HepG2 (cell line): ENCODE measurements around the gene ELAVL3. TPM values are rescaled to one million over a fixed set of nuclear protein-coding genes. Genes with fewer than 3 reads are reported as not detected.

ENCODE experiments used
- CBX2 ChIP-seq, 2 experiments: fragments of 200-600 bp in 1 of 2; sonication (generic); formaldehyde crosslinking in 1 of 2; IDR thresholded peaks; 2 replicates each; pipeline versions ENCODE4 v1.7.0 to v1.8.1; 2018 to 2022; ENCODE audit warnings: low read depth in 2 of 2, low read length in 1 of 2, mild to moderate bottlenecking in 1 of 2, missing genetic modification reagents in 1 of 2
- ESRRA ChIP-seq: sonication (generic); formaldehyde crosslinking; IDR thresholded peaks from 2 replicates; pipeline ENCODE4 v1.5.1; 2020; ENCODE audit warnings: mild to moderate bottlenecking, low read depth, missing genetic modification reagents
- FOSL1 ChIP-seq: sonication (generic); formaldehyde crosslinking; IDR thresholded peaks from 2 replicates; pipeline ENCODE4 v1.9.0; 2021; ENCODE audit warnings: missing genetic modification reagents, borderline replicate concordance
- NKX3-1 ChIP-seq: sonication (generic); formaldehyde crosslinking; IDR thresholded peaks from 2 replicates; pipeline ENCODE4 v1.5.0; 2020; ENCODE audit warnings: missing genetic modification reagents
- PAX8 ChIP-seq: sonication (generic); formaldehyde crosslinking; IDR thresholded peaks from 2 replicates; pipeline ENCODE4 v1.8.0; 2022; ENCODE audit warnings: mild to moderate bottlenecking, missing genetic modification reagents, borderline replicate concordance
- RORA ChIP-seq: sonication (generic); formaldehyde crosslinking; IDR thresholded peaks from 2 replicates; pipeline ENCODE4 v1.5.0; 2020; ENCODE audit warnings: mild to moderate bottlenecking, missing genetic modification reagents, moderate library complexity
- SALL2 ChIP-seq: sonication (generic); formaldehyde crosslinking; IDR thresholded peaks from 2 replicates; pipeline ENCODE4 v1.8.1; 2023; ENCODE audit warnings: mild to moderate bottlenecking, missing genetic modification reagents, inconsistent platforms
- SCMH1 ChIP-seq: sonication (generic); formaldehyde crosslinking; IDR thresholded peaks from 2 replicates; pipeline ENCODE4 v1.9.0; 2021; ENCODE audit warnings: missing genetic modification reagents, mild to moderate bottlenecking, borderline replicate concordance
- TAF1 ChIP-seq: sonication (generic); formaldehyde crosslinking; IDR thresholded peaks from 2 replicates; pipeline ENCODE4 v1.4.0; 2020; ENCODE audit warnings: missing genetic modification reagents
- XBP1 ChIP-seq: sonication (generic); formaldehyde crosslinking; IDR thresholded peaks from 2 replicates; pipeline ENCODE4 v1.5.0; 2020; ENCODE audit warnings: missing genetic modification reagents
- YEATS2 ChIP-seq: sonication (generic); formaldehyde crosslinking; IDR thresholded peaks from 2 replicates; pipeline ENCODE4 v1.4.0; 2020; ENCODE audit warnings: missing genetic modification reagents, borderline replicate concordance
- ZFP1 ChIP-seq: IDR thresholded peaks from 2 replicates; pipeline ENCODE4 v1.6.1; 2016
- ZMYM2 ChIP-seq: sonication (generic); formaldehyde crosslinking; IDR thresholded peaks from 2 replicates; pipeline ENCODE4 v1.8.0; 2022; ENCODE audit warnings: mild to moderate bottlenecking, missing genetic modification reagents
- ZNF12 ChIP-seq: sonication (generic); formaldehyde crosslinking; IDR thresholded peaks from 2 replicates; pipeline ENCODE4 v1.5.0; 2020; ENCODE audit warnings: missing genetic modification reagents
- ZNF160 ChIP-seq: sonication (generic); formaldehyde crosslinking; IDR thresholded peaks from 2 replicates; pipeline ENCODE4 v1.8.0; 2022; ENCODE audit warnings: mild to moderate bottlenecking, inconsistent platforms, missing genetic modification reagents
- ZNF547 ChIP-seq: sonication (generic); formaldehyde crosslinking; IDR thresholded peaks from 2 replicates; pipeline ENCODE4 v1.5.1; 2020; ENCODE audit warnings: mild to moderate bottlenecking, missing genetic modification reagents
- ZNF7 ChIP-seq: IDR thresholded peaks from 2 replicates; pipeline ENCODE4 v1.6.1; 2016; ENCODE audit warnings: missing biosample characterization, missing genetic modification reagents
- ZNF761 ChIP-seq: sonication (generic); formaldehyde crosslinking; conservative IDR thresholded peaks from 2 replicates; pipeline ENCODE4 v1.4.0; 2020; ENCODE audit warnings: mild to moderate bottlenecking, missing genetic modification reagents
- polyA plus RNA-seq, 8 experiments: library from polyadenylated mRNA; depleted of rRNA in 3 of 8; stranded (reverse) in 7 of 8; unstranded in 1 of 8; fragments of >200 nt; fragmentation: Illumina TruSeq in 4 of 8; extraction: Trizol in 4 of 8; gene quantifications; 2 replicates each; pipeline versions ENCODE4 v1.2.1 to v1.2.3, GENCODE V29; 2011 to 2016; ENCODE audit warnings: low read depth in 4 of 8, missing spikeins in 1 of 8, mixed read lengths in 1 of 8; ENCODE audit not compliant: insufficient read depth in 1 of 8
- total RNA-seq, 5 experiments: library from RNA; depleted of rRNA; stranded (reverse); fragments of >200 nt; fragmentation: Illumina TruSeq; extraction: Trizol; gene quantifications; 2 replicates each; pipeline ENCODE4 v1.2.3, GENCODE V29; 2016; ENCODE audit warnings: low read depth in 1 of 5
- TF ChIP-seq, protein P1 (sequence below): sonication (generic); formaldehyde crosslinking; conservative IDR thresholded peaks from 2 replicates; pipeline ENCODE4 v1.5.0; 2020; ENCODE audit warnings: missing genetic modification reagents
- TF ChIP-seq, protein P2 (sequence below): sonication (generic); formaldehyde crosslinking; IDR thresholded peaks from 2 replicates; pipeline ENCODE4 v1.5.0; 2020; ENCODE audit warnings: missing genetic modification reagents
- TF ChIP-seq, protein P3 (sequence below): IDR thresholded peaks from 2 replicates; pipeline ENCODE4 v1.6.1; 2016; ENCODE audit warnings: low read depth
- TF ChIP-seq, protein P4 (sequence below): IDR thresholded peaks from 2 replicates; pipeline ENCODE4 v1.6.1; 2016; ENCODE audit warnings: low read depth, borderline replicate concordance
- TF ChIP-seq, protein P5 (sequence below): IDR thresholded peaks from 2 replicates; pipeline ENCODE4 v1.6.1; 2012; ENCODE audit warnings: low read length, improper control_type of control experiment

The ELAVL3 gene
- total and polyA plus RNA-seq, 2 of the 13 experiments (the other 11 are each of a cell fraction or from before 2014, with no cell fraction given): 0.03 TPM; not detected in 1

DNA sequence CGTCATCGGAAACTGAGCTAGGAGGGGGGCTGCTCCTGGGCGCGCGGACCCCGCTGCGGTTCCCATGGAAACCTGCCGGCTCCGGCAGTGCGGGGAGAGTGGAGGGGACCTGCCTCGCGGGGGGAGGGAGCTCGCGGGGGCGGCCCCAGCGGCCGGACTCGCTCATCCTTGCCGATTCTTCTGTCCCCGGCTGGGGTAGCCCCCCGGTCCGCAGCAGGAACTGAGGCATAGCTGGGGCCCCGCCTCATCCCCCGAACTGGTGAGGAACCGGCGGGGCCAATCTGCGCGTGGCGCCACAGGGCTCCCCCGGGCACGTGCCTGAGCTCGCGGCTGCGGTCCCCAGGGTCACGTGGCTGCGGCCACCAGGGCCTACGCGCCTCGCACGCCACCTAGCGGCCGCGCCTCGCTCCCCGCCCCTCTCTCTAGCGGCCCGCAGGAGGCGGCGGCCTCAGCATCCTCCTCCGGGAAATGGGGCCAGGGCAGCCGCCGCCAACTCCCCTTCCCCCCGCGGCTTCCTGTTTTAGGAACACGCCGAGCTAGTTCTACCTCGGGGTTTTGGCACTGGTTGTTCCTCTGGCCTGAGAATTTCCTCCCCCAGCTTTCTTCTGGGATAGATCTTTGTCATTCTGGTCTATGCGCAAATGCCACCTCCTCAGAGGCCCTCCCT, 1.7 kb upstream of the ELAVL3 start (continued):
- TF ChIP-seq ZMYM2 (CRISPR knock-in tag) (peak; percentile 88), ZNF7 (no peak), ZNF12 (no peak), TAF1 (CRISPR knock-in tag) (no peak; the same call in 1 of the 2 replicates), SALL2 (CRISPR knock-in tag) (peak; percentile 95), RORA (CRISPR knock-in tag) (no peak), CBX2 (IDR thresholded peaks at IDR 0.05; ENCODE audit: low read depth, low read length) (no peak), CBX2 (CRISPR knock-in tag; IDR thresholded peaks at IDR 0.05; ENCODE audit: low read depth) (no peak), SCMH1 (CRISPR knock-in tag) (no peak), ZNF761 (CRISPR knock-in tag) (peak; percentile 65; the same call in 1 of the 2 replicates), NKX3-1 (CRISPR knock-in tag) (peak; percentile 81), PAX8 (CRISPR knock-in tag) (peak; percentile 58; the same call in 1 of the 2 replicates), ZNF547 (peak; percentile 61), ZNF160 (peak; percentile 39; the same call in 1 of the 2 replicates), ZFP1 (no peak), ESRRA (CRISPR knock-in tag) (no peak), XBP1 (CRISPR knock-in tag) (no peak), FOSL1 (CRISPR knock-in tag) (no peak), YEATS2 (CRISPR knock-in tag) (0 out of 2 replicates have a peak, but pooled peaks have one; percentile 38)
- TF ChIP-seq, protein P1, sequence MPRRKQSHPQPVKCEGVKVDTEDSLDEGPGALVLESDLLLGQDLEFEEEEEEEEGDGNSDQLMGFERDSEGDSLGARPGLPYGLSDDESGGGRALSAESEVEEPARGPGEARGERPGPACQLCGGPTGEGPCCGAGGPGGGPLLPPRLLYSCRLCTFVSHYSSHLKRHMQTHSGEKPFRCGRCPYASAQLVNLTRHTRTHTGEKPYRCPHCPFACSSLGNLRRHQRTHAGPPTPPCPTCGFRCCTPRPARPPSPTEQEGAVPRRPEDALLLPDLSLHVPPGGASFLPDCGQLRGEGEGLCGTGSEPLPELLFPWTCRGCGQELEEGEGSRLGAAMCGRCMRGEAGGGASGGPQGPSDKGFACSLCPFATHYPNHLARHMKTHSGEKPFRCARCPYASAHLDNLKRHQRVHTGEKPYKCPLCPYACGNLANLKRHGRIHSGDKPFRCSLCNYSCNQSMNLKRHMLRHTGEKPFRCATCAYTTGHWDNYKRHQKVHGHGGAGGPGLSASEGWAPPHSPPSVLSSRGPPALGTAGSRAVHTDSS (CRISPR knock-in tag): peak; percentile 73; the same call in 1 of the 2 replicates
- TF ChIP-seq, protein P2, sequence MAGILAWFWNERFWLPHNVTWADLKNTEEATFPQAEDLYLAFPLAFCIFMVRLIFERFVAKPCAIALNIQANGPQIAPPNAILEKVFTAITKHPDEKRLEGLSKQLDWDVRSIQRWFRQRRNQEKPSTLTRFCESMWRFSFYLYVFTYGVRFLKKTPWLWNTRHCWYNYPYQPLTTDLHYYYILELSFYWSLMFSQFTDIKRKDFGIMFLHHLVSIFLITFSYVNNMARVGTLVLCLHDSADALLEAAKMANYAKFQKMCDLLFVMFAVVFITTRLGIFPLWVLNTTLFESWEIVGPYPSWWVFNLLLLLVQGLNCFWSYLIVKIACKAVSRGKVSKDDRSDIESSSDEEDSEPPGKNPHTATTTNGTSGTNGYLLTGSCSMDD (CRISPR knock-in tag): no peak
- TF ChIP-seq, protein P3, sequence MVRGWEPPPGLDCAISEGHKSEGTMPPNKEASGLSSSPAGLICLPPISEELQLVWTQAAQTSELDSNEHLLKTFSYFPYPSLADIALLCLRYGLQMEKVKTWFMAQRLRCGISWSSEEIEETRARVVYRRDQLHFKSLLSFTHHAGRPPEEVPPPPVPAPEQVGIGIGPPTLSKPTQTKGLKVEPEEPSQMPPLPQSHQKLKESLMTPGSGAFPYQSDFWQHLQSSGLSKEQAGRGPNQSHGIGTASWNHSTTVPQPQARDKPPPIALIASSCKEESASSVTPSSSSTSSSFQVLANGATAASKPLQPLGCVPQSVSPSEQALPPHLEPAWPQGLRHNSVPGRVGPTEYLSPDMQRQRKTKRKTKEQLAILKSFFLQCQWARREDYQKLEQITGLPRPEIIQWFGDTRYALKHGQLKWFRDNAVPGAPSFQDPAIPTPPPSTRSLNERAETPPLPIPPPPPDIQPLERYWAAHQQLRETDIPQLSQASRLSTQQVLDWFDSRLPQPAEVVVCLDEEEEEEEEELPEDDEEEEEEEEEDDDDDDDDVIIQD: no peak
- TF ChIP-seq, protein P4, sequence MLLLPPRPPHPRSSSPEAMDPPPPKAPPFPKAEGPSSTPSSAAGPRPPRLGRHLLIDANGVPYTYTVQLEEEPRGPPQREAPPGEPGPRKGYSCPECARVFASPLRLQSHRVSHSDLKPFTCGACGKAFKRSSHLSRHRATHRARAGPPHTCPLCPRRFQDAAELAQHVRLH (CRISPR knock-in tag): peak; percentile 76; the same call in 1 of the 2 replicates
- TF ChIP-seq, protein P5, sequence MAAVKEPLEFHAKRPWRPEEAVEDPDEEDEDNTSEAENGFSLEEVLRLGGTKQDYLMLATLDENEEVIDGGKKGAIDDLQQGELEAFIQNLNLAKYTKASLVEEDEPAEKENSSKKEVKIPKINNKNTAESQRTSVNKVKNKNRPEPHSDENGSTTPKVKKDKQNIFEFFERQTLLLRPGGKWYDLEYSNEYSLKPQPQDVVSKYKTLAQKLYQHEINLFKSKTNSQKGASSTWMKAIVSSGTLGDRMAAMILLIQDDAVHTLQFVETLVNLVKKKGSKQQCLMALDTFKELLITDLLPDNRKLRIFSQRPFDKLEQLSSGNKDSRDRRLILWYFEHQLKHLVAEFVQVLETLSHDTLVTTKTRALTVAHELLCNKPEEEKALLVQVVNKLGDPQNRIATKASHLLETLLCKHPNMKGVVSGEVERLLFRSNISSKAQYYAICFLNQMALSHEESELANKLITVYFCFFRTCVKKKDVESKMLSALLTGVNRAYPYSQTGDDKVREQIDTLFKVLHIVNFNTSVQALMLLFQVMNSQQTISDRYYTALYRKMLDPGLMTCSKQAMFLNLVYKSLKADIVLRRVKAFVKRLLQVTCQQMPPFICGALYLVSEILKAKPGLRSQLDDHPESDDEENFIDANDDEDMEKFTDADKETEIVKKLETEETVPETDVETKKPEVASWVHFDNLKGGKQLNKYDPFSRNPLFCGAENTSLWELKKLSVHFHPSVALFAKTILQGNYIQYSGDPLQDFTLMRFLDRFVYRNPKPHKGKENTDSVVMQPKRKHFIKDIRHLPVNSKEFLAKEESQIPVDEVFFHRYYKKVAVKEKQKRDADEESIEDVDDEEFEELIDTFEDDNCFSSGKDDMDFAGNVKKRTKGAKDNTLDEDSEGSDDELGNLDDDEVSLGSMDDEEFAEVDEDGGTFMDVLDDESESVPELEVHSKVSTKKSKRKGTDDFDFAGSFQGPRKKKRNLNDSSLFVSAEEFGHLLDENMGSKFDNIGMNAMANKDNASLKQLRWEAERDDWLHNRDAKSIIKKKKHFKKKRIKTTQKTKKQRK: no peak
